Hepatocyte (in vitro differentiated cells): ENCODE results near the gene STS.

Experiments used
- CTCF ChIP-seq: fragments of 200-600 bp; sonication (generic); IDR thresholded peaks from 2 replicates; pipeline ENCODE4 v1.5.1; 2016; ENCODE audit warnings: antibody characterized with exemption, mild to moderate bottlenecking; ENCODE audit not compliant: poor library complexity
- EZH2 ChIP-seq: fragments of 200-600 bp; sonication (generic); IDR thresholded peaks from 2 replicates; pipeline ENCODE4 v1.6.1; 2016; ENCODE audit warnings: antibody characterized with exemption, mild to moderate bottlenecking, borderline replicate concordance

GRCh38 chrX:7169627-7170026 lies 22.1 kb downstream of the STS start:
- no peak for TF ChIP-seq CTCF
- TF ChIP-seq EZH2: no peak
